Measurements from ENCODE around the gene NAT14.

DNA sequence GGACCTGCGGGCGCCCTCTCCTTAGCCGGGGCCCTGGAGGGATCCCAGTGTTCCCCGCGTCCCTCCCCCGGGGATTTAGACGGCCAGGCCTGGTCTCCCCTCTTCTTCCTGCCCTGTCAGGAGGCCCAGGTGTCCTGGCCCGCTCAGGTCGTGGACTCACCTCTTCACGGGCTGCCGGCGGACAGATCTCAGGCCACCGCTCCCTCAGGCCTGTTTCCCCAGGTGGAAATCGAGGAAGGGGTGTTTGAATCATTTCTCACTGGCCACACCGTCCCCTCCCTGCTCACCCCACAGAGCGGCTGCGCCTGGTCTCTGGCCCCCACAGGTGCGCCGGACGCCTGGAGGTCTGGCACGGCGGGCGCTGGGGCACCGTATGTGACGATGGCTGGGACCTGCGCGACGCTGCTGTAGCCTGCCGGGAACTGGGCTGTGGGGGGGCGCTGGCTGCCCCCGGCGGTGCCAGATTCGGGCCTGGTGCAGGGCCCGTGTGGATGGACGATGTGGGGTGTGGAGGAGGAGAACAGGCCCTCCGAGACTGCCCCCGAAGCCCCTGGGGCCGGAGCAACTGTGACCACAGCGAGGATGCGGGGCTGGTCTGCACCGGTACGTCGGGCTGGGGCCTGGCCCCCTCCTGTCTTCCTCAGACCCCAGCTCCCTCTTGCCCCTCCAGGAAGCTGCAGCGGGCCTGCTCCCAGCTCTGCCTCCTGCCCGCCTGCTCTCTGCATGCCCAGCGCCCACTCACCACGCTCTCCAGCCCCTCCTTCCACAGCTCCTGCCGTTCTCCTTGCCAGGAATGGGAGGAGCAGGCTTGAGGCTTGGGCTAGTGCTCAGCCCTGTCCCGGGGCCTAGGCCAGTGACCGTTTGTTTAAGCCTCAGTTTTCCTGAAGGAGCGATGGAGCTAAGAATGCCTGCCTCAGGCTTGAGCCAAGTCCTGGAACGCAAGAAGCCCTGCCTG is 5.8 kb downstream of the NAT14 start:
- no peak for TF ChIP-seq POLR2A (IDR thresholded peaks at IDR 0.05)
- TF ChIP-seq CTCF (IDR thresholded peaks at IDR 0.05) = no peak

Data from lower leg skin (tissue), 3 donors.